COR-L47 (cell line): ENCODE results near the gene F2RL1.
"Not testable (repeated sequence)": the region's sequence is repeated elsewhere in the genome, so short reads cannot be mapped to it uniquely, and the experiment has no call there.

Source experiments
- DNase-seq: peaks from one replicate; lab custom pipeline; 2025; lab: John Stamatoyannopoulos, UW

Gene F2RL1, protein sequence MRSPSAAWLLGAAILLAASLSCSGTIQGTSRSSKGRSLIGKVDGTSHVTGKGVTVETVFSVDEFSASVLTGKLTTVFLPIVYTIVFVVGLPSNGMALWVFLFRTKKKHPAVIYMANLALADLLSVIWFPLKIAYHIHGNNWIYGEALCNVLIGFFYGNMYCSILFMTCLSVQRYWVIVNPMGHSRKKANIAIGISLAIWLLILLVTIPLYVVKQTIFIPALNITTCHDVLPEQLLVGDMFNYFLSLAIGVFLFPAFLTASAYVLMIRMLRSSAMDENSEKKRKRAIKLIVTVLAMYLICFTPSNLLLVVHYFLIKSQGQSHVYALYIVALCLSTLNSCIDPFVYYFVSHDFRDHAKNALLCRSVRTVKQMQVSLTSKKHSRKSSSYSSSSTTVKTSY

DNA sequence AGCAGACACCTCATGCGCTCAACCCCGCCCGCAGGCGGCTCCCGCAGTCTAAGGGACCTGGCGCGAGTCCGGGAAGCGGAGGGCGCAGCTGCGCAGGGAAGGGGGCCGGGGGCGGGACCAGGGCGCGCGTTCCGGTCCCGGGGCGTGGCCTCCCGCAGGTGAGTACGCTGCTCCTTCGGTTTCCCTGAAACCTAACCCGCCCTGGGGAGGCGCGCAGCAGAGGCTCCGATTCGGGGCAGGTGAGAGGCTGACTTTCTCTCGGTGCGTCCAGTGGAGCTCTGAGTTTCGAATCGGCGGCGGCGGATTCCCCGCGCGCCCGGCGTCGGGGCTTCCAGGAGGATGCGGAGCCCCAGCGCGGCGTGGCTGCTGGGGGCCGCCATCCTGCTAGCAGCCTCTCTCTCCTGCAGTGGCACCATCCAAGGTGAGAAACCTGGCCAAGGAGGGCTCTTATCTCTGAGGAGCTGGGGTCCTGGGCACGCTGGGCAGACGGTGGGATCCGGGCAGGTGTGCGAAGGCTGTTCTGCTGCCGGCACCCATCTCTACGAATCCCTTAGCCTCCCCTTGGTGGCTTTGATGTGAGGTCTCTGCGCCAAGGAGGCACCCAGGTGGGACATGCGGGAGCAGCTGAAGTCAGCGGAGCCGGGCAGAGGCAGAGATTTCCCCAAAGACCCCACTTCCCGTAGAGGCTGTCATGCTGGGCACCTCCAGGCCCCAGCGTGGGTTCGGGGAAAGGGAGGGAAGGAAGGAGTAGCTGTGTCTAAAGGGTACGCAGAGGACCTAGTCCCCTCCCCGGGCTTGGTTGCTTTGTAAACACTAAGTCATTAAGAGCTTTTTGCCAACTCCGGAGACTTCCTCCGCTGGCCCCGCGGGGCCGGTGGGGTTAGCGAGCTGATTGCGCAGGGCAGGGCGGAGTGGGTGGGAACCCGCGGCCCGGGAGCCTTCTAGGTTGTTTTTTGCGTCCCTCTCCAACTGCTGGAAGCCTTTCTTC lies at the start of gene F2RL1:
Gene F2RL1 (plus strand): TSS at position 187 of the 988 bp plus-strand sequence. CDS start 153 bp downstream, at position 340.
- peak; percentile 77 for DNase-seq

DNA sequence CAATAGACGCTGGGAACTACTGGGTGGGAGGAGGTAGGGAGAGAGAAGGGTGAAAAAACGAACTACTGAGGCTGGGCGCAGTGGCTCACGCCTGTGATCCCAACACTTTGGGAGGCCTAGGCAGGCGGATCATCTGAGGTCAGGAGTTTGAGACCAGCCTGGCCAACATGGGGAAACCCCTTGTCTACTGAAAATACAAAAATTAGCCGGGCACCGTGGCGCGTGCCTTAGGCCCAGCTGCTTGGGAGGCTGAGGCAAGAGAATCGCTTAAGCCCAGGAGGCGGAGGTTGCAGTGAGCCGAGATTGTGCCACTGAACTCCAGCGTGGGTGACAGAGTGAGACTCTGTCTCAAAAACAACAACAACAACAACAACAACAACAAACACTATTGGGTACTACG lies 47.8 kb upstream of the F2RL1 start:
- not testable (repeated sequence) for DNase-seq

DNA sequence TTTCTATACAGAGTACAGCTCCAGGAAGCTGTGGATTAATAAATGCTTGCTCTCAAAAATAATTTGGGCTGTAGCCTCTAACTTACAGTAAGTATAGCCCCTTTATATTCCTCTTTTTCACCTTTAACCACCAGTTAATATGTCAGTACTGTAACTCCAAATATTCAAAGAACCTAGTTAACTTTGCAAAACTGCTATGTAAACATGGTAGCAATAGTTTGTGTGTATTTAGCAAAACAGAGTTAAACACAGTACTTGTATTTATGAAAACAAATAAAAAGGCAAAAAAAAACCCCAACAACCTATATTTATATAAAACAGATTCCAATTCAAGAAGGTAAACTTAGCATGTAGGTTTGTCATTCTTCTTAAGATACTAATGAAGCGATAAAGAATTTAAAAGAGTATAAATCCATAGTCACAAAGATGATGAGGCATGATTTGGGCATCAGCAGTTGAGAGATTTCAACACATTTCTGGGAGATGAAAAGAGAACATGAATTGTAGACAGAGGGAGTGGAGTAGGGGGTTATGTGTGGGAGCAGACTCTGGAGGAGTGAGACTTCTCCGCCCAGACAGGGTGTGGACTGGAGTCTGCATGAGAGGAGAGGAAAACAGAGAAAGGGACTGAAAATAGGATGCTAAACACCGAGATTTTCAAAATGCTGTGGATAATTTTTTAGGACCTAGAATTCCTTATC lies 47.0 kb upstream of the F2RL1 start:
- no peak for DNase-seq

DNA sequence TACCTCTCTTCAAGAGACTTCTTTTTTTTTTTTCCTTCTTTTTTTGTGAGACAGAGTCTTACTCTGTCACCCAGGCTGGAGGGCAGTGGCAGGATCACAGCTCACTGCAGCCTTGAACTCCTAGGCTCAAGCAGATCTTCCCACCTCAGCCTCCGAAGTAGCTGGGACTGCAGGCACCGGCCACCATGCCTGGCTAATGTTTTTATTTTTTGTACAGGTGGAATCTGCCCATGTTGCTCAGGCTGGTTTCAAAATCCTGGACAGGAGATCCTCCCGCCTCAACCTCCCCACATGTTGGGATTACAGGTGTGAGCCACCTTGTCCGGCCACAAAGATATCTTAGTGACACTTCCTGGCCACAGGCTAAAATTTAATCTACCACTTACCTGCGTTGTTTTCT lies 42.9 kb upstream of the F2RL1 start:
- no peak for DNase-seq

DNA sequence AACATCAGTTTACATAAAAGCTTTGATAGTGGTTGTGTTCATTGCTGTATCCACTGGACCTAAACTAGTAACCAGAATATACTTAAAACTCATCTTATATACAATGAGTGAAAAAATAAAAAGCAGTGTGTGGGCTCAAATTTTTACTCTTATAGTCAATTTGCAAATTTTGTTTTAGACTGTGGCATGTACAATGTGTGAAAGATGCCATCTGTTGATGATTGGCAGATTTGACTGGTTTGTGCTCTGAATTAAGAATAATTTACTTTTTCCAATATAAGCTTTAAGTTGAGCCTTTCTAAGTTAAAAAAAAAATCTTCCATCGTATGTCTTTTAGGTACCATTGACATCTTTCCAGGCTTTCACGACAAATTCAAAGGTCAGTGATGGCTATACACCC lies 42.4 kb upstream of the F2RL1 start:
- DNase-seq: no peak

DNA sequence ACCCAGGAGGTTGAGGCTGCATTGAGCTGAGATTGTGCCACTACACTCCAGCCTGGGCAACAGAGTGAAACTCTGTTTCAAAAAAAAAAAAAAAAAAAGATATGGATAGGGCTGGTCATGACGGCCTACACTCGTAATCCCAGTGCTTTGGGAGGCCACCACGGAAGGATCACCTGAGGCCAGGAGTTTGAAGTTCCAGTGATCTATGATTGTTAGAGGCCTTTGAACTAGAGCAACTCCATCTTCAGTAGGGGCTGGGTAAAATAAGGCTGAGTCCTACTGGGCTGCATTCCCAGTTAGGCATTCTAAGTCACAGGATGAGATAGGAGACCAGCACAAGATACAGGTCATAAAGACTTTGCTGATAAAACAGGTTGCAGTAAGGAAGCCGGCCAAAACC lies 38.2 kb upstream of the F2RL1 start:
- not testable (repeated sequence) for DNase-seq

DNA sequence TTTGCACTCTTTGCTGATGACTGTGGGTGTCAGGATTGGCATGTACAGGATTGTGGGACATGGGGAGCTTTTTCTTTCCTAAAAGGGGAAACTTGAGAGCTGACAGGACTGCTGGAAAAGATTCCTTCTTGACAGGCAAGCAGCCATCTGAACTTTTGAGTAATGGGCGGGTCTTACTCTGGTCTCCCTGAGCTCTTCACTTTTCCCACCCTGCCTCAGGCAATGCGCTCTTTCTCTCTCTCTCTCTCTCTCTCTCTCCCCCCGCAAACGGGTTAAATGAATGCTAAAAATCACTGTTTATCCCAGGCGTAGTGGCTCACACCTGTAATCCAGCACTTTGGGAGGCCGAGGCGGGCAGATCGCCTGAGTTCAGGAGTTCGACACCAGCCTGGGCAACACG lies 37.1 kb upstream of the F2RL1 start:
- no peak for DNase-seq

DNA sequence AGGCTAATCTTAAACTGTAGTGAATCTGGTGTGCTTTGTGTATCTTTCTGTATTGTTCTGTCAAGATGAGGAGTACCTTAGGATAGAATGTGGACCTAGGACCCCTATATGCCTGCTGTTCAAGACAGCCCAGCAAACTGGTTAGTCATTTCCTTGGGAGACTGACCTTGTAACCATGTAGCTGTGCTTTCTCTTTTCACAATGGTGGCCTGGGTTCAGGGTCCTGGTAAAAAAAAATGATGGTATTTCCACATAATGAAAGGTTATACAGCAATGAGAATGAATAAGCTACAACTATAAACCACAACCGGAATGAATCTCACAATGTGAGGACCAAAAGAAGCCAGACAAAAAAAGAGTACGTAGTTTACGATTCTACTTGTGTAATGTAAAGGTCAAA lies 36.4 kb upstream of the F2RL1 start:
- DNase-seq: no peak

DNA sequence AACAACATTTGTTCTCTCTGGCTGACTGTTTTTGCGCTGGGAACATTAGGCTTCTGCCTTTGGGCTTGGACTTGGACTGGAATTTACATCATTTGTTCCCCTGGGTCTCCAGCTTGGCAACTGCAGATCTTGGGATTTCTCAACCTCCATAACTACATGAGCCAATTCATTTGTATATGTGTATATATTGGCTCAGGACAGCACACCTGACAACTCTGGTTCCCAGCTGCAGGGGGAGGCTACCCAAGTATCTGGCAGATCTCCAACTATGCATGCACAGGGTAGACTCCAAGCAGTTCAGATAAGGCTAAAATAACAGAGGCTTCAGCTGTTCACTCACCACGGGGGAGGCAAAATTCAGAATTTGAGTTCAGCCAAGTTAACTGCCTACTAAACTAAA lies 31.6 kb upstream of the F2RL1 start:
- no peak for DNase-seq

DNA sequence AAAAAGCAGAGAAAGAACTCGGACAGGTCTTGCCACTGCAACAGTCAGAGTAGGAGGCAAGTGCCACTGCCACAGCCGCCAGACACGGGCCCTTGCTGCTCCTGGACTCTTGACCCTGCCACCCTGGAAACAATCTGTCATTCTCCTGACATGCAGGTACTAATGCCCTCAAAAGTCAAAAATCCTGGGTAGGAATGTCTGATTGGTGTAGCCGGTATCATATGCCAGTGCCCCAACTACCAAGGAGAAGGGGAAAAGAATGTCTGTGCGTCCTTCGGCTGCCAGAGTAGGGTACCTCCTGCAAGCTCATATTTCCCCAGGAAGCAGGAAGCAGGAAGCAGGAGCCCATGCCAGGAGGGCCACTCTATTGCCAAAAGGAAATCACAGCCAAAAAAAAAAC lies 30.5 kb upstream of the F2RL1 start:
- no peak for DNase-seq

DNA sequence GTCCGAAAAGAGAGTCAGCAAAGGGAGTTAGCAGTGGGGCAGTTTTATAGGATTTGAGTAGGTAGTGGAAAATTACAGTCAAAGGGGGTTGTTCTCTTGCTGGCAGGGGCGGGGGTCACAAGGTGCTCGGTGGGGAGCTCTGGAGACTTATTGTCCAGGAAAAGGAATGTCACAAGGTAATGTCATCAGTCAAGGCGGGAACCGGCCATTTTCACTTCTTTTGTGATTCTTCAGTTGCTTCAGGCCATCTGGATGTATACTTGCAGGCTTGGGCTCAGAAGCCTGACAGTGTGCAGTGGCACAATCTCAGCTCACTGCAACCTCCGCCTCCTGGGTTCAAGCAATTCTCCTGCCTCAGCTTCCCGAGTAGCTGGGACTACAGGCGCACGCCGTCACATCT lies 29.6 kb upstream of the F2RL1 start:
- not testable (repeated sequence) for DNase-seq

DNA sequence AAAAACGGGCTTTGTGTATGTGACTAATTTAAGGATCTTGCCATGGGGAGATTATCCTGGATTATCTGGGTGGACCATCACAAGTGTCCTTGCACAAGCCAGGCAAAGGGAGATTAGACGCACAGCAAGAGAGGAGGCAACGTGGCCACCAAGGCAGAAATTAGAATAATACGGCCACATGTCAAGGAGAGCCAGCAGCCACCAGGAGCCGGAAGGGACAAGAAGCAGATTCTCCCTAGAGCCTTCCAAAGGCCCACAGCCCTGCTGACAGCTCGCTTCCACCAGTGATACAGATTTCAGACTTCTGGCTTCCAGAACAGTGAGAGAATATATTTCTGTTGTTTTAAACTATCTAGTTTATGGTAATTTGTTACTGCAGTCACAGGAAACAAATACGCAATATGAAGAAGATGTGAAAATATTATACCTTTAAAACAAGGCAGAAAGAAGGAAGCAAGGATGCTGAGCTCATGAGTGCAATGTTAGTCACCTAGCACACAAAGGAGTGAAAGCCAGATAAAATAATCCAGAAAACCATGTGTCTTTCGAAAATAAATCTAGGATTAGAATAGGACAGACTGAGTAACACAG lies 28.7 kb upstream of the F2RL1 start:
- DNase-seq: no peak

DNA sequence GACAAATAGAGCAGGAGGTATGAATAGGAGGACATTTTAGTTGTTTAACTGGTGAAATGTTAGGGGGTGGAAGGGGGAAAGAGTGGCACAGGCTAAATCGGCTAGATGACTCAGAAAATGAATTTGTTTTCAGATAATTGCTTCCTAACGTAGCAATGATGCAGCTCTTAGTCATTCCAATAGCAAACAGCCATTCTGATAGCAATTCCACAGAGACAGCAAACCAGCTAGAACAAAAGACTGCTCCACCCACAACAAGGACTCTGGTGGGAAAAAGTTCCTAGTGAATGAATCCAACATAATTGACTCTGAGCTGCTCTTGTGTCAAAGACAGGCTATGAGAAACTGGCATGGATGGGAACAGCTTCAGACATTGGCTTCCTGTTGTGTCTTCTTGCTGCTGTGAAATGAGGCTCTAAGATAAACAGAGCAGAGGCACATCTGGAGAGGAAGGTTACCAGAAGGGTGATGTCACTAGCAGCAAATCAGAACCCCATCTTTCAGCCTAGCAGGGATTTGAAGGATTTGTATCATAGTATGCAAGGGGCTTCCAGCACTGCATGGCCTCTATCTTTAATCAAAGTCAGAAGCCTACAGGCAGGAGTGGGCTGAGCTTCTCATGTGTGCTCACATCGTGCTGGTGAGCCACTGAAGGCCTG lies 28.1 kb upstream of the F2RL1 start:
- no peak for DNase-seq

DNA sequence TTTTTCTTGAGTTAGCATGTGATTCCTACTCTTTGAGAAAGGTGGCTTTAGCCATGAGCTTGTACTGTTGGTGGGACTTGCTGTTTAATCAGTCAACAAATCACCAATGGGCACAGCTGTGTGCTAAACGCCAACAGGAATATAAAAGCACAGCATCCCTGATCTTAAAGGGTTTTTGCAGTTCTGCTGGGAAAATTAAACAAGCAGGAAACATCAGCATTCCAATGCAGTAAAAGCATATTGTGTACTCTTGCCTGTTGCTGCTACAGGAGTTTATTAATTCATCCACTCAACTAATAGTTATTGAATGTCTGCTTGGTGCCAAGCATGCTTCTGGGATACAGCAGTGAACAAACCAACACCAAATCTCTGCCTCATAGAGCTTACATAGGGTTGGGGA lies 27.4 kb upstream of the F2RL1 start:
- no peak for DNase-seq

DNA sequence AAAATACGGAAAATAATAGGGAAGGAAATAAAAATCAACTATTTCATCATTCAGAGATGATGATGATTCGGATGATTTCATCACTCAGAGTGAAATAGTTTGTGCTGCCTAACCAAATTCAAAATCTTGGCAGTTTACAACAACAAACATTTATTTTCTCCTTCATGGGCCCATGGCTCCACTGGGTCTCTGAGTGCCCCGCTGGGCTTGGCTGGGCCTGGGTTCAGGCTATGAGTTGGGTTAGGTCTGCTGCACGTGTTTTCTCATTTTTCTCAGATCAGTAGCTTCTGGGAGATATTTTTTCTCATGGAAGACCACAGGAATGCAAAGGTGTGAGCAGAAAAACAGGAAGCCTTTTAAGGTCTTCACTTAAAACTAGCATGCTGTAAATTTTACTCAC lies 24.0 kb upstream of the F2RL1 start:
- DNase-seq: no peak

DNA sequence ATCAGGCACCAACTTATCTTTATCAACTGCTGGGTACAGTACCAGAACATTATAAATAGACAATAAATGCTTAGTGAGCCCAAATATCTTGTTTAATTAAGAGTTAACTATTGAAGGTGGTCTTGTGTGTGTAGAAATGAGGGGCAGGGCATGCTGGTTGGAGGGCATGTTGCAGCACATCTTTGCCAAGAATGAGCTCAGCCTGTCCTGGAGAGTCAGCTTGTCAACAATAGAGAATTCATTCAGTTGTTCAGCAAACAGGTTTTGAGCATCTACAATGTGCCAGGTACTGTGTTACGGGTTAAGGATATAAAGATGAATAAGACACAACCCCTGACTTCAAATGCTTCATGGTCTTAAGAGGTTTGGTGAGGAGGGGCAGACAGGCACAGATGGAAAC lies 19.2 kb upstream of the F2RL1 start:
- DNase-seq: no peak

DNA sequence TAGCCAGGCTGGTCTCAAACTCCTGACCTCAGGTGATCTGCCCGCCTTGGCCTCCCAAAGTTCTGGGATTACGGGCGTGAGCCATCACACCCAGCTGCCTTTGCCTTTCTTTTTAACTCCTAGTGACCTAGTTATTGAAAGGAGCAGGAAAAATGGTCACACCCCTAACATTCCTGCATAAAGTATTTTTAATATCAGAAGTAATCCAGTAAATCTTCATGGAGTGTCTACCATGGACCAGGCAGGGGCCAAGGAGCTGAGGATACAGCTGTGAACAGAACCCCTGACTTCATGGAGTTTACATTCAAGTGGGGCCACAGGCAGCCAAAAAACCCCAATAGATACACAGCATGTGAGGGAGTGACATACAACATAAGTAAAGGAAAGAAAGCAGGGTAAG lies 18.3 kb upstream of the F2RL1 start:
- DNase-seq: no peak

DNA sequence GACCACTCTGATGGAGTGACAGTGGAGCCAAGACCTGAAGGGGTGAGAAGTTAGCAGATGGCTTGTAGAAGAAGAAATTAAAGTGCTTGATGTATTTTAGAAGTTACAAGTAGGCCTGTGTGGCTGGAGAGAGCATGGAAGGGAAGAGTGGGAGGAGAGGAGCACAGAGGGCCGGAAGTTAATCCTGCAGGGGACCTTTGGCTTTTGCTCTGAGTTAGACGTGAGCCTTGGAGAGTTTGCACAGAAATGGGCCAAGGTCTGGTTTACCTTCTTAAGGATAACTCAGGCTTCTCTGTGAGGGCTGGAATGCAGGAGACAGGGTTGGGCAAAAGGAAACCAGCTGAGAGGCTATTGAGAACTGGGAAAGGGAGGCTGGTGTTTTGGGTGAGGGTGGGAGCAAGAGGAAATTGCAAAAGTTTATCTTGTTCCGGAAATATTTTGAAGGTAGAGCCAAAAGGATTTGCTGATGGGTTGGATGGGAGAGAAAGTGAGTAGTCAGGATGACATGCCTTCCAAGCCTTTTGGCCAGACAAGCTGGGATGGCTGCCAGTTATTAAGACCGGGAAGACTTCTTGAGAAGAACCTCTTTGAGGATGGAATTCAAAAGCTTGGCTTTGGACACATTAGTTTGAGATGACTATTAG lies 17.5 kb upstream of the F2RL1 start:
- no peak for DNase-seq

DNA sequence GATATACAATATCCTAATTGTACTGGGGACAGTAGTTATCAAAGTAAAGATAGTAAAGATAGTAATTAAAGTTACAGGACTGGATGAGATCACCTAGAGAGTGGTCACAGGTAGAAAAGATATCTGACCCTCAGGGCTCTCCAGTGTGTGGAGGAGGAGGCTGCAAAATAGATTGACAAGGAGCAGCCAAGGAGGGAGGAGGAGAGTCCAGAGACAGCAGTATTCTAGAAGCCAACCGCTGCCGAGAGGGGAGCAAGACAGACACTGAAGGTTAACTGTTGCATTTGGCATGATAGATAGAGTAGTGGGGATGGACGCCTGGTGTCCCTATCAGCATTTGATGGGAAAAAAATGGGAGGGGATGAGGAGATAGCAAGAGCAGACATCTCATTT lies 17.0 kb upstream of the F2RL1 start:
- no peak for DNase-seq

DNA sequence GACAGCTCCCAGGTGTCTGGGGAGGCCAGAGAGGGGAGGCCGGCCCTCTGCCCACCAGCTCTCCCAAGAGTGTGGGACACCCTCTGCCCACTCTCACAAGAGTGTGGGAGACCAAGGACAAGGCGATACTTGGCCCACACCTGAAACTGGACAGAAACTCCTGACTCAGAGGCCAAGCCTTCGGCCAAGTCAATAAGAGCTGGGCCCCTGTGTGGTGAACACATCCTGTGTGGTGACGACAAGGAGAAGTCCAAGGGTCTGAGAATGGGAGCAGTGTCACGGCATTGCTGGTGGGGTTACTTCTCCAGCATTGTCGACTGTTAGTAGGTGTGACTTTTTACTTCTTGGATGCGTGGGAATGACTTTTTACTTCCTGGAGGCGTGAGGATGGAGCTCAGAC lies 14.6 kb upstream of the F2RL1 start:
- no peak for DNase-seq
